Fibroblast of skin of left quadriceps (primary cell): ENCODE results near the gene MBD6.
"Not testable (repeated sequence)": the region's sequence is repeated elsewhere in the genome, so short reads cannot be mapped to it uniquely, and the experiment has no call there.

Experiments
- DNase-seq, 2 experiments: peaks; one replicate each; pipeline ENCODE4 v3.0.0-alpha.2; 2013; ENCODE audit warnings: low read depth in 2 of 2

Gene MBD6

DNA sequence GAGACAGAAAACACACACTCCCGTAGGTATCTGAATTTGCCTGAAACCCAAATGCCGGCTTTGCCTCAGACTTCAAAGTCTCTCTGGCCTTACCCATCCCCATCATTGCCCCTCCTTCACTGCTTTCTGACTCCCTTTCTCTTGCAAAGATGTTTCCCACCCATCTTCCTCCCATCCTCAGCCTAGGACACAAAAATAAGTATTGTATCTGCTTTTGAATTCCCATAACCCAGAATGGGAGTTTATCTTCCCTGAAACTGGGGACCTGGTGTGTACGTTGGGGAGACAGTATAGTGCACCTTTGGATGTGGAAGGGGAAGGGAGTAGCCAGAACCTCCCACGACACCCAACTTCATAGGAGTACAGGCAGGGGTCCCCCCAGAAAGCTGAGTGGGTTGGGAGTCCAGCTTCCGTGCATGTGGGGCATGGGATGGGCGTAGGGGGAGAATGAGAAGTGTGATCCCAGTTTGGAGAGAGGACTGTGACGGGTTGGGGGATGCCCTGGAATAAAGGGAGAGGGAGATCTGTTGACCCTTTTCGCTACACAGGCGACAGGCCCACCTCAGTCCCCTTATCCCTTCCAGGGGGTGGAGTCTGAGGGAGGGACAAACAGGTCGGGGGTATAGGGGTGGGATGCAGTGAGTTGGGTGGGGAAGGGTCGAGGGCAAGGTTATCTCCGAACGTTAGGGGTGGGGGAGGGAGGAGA, 26.7 kb downstream of the MBD6 start:
- DNase-seq, result no peak

DNA sequence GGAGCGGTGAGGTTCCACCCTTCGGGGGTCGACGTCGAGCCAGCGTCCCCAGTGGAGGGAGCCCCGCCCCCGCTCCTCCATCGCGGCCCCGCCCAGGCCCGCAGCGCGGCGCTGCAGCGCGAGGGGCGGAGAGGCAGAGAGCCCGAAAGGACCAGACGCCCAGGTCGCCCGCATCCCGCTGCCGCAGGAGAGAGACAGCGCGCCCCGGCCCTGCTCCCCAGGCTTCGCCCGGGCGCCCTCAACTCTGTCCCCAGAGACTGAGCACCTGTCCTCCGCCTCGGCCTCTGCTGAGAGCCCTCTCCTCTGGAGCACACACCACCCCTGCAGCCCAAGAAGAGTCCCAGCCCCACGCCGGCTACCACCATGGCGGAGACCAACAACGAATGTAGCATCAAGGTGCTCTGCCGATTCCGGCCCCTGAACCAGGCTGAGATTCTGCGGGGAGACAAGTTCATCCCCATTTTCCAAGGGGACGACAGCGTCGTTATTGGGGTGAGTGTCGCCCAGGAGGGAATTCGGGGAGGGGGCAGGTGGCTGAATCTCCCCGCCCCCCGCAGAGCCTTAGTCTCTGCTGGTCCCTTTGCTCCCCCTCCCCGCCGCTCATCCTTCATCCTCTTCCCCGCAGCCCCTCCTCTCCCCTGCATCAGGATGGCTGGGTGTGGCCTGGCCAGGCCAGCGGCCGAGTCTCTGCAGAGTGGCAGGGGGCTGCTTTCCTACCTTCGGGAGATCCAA, 27.5 kb downstream of the MBD6 start, which contains the start of gene KIF5A:
TSS of gene KIF5A (plus strand) at position 136 of the 732 bp plus-strand sequence. CDS start at position 364, 228 bp downstream.
- no peak for DNase-seq

GRCh38 chr12:57550641-57551549, 28.3 kb downstream of the MBD6 start:
- no peak for DNase-seq

DNA sequence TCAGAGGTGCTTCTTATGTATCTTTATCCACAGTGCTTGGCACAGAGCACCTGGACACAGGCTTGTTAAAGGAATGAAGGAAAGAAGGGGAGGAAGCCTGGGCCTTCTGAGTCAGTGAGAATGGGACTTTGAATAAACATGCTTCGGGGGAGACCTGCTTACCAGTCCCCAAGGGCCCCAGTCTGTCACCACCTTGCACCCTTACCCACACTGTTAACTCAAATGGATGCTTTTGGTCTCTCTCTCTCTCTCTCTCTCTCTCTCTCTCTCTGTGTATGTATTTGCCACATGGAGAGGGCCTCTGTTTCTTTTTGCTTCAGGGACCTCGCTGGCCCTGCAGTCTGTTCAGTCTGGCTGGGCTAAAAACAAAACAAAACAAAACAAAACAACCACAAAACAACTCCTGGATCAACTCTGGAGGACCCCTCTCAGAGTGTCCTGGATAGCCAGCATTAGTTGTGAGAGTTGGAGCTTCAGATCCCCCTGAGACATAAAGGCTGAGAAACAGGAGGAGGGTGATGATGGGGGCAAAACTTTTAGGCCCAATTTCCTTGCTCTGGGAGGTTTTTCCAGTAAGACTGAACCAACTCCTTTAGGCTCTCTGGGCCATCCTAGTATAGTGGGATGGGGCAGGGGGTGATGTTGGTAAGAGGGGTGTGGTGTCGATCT, 29.1 kb downstream of the MBD6 start:
- no peak for DNase-seq

DNA sequence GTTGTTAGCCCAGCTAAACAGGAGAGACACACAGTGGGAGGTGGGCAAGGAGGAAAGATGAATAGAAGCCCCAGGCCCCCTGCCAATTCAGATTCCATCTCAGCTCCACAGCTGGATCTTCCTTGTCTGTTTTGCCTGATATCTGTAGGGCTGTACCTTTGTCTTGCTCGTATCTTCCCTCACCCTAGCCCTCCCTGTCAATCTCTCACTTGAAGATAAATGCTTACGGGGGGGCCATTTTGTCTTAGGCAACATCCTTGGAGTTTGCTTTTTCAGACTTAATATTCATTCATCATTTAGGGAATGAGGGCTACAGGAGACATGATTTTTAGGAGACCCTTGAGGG, 29.7 kb downstream of the MBD6 start:
- no peak for DNase-seq

GRCh38 chr12:57552835-57553313, 30.2 kb downstream of the MBD6 start:
- no peak for DNase-seq

GRCh38 chr12:57553343-57554202, 30.9 kb downstream of the MBD6 start:
- DNase-seq, result no peak

DNA sequence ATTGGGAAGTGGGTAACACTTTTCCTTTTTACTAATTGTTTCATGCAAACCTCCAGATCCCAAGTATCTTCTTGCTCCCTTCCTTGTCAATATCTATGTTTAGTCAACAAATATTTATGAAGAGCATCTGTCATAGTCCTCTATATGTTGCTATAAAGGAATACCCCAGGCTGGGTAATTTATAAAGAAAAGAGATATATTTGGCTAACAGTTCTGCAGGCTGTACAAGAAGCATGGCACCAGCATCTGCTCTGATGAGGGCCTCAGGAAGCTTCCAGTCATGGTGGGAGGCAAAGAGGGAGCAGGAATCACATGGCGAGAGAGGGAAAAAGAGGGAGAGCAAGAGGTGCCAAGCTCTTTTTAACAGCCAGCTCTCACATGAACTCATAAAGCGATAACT, 31.8 kb downstream of the MBD6 start:
- no peak for DNase-seq

DNA sequence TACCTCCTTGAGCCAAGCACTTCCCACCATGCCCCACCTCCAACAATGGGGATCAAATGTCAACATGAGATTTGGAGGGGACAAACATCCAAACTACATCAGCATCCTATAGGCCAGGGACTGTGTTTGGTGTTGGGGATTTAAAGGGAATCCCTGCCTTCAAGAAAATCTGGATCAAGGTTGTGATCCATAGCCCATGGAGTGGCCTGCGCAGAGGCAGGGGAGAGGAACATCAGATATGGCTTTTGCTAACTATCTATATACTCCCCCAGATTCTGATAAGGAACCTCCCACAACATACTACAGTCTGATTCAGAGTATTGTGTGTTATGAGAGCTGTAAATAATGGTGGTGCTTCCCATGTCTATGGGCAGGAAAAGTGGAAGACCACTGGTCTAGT, 32.3 kb downstream of the MBD6 start:
- no peak for DNase-seq

GRCh38 chr12:57558864-57559263, 36.2 kb downstream of the MBD6 start:
- DNase-seq, result no peak

DNA sequence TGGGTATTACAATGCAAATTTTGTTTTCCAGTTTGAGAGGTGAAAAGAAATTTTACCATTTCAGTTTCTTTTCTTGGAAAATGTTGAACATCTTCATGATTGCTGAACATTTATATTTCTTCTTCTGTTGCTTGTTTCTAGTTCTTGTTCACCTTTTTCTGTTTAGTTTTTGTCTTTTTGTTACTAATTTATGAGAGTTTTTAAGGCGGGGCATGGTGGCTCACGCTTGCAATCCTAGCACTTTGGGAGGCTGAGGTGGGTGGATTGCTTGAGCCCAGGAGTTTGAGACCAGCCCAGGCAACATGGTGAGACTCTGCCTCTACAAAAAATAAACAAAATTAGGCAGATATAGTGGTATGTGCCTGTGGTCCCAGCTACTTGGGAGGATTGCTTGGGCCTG, 37.9 kb downstream of the MBD6 start:
- DNase-seq, result no peak

GRCh38 chr12:57561117-57561516, 38.5 kb downstream of the MBD6 start:
- DNase-seq, result not testable (repeated sequence)

- DNase-seq, result no peak
Measured at GRCh38 chr12:57563358-57563757, 40.7 kb downstream of the MBD6 start.

DNA sequence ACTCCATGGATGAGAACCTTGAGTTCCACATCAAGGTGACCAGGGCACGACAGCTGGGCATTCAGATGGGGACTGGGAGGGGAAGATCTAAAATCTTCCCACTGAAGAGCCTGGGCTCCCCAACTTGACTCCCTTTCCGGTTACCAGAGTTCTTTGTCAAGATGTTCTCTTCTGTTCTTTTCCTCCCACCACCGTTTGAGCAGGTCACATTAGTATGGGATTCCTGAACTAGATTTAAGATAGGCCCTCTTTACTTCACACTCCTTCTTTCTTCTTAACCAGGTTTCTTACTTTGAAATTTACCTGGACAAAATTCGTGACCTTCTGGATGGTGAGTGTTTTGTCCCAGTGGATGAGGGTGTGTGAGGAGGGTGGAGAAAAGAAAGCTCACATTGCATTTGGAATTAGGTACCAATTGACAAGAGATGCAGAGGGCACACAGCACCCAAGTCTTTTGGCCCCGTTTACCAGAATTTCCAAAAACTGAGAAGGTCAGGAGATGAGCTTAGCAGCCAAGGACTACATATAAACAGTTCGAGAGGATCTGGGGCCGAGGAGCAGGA, 41.6 kb downstream of the MBD6 start:
- DNase-seq, result no peak

DNA sequence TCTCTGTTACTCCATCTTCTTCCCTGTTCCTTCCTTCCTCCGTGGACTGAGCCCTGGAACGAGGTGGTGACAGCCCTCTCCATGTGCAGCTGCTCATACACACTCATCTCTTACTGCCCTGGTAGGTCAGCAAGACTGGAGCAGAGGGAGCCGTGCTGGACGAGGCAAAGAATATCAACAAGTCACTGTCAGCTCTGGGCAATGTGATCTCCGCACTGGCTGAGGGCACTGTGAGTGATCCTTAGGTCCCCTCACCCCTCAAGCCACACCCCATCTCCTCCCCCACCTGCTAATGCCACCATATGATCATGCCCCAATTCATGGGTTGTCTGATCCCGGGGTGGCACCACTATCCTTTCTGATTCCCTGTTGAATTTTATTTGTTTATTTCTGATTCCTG, 46.2 kb downstream of the MBD6 start:
- DNase-seq, result no peak

DNA sequence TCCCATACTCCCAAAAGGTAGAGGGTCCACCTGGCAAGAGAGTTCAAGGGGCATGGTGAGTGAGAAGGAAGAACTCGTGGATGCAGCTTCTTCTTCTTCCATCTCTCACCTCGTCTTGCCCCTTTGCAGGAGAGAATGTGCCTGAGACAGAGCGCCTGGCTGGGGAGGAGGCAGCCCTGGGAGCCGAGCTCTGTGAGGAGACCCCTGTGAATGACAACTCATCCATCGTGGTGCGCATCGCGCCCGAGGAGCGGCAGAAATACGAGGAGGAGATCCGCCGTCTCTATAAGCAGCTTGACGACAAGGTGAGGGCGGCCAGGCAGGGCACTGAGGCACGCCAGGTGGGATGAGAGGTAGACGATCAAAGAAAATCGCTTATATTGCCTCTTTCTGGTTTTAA, 47.2 kb downstream of the MBD6 start:
- DNase-seq, result no peak

DNA sequence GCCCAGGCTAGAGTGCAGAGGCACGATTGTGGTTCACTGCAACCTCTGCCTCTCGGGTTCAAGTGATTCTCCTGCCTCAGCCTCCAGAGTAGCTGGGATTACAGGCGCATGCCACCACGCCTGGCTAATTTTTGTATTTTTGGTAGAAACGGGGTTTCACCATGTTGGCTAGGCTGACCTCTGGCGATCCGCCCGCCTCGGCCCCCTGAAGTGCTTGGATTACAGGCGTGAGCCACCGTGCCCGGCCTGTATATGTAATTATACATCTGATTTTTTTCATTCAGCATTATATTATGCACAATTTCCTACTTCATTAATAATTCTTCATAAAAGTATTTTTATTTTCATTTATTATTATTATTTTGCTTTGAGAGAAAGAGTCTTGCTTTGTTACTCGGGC, 47.8 kb downstream of the MBD6 start:
- DNase-seq, result not testable (repeated sequence)

DNA sequence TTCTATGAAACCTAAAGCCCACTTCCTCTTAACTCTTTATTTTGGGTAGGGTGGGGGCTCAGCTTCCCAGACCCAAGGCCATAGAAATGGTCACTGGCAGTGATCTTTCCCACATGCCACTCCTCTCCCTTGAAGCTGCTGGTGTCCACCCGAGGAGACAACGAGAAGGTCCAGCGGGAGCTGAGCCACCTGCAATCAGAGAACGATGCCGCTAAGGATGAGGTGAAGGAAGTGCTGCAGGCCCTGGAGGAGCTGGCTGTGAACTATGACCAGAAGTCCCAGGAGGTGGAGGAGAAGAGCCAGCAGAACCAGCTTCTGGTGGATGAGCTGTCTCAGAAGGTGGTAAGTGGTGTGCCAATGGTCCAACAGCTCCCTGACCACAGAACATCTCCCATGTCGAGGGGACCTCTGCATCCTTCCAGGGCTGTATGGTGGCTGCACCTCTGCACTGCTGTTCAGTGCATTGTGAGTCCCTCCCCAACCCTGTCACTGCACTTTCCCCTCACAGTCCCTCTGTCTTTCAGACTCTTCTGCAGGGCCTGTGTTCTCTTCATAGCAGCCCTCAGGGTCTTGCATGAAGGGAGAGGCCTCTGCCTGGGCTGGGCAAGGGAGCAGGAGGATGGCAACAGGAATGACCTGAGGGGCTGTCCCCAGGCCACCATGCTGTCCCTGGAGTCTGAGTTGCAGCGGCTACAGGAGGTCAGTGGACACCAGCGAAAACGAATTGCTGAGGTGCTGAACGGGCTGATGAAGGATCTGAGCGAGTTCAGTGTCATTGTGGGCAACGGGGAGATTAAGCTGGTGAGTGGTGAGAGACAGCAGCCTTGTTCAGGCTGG, 49.5 kb downstream of the MBD6 start:
- DNase-seq, result no peak

GRCh38 chr12:57574795-57575194, 52.2 kb downstream of the MBD6 start:
- DNase-seq, result no peak
